ENCODE measurements around the gene SPATA31D1.

SPATA31D1 gene

DNA sequence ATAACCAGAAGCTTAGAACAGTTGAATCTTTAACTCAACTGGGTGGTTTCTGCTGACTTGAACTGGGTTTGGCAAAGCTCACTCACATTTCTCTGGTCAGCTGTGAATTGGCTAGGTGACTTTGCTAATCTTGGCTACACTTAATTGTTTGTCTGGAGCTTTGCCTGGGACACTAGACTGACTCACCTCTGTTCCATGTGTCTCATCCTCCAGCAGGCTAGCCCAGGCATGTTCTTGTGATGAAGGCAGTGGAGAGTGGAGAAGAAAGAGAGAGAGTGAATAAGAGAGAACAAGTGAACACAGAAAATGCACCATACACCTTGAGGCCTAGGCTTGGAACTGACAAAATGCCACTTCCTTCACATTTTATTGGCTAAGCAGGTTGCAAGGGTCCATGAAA lies 32.6 kb downstream of the SPATA31D1 start:
- no peak for DNase-seq

DNA sequence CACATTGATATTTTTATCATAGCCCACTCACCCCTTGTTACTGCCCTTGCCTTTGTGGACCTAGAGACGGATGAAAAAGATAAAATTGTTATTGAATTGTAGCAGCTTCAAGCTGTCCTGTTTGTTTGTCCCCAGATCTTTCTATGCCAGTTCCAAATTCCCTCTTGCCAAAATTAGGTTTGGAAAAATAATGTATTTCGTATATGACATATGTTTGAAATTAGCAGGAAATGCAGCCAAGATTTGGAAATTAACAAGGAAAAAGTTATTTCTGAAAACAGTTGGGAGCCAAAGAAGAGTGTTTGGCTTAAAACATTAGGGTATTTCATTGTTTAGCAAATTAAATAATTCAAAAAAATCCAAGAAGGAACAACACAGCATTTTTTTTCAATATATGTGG lies 33.5 kb downstream of the SPATA31D1 start:
- DNase-seq, result no peak

DNA sequence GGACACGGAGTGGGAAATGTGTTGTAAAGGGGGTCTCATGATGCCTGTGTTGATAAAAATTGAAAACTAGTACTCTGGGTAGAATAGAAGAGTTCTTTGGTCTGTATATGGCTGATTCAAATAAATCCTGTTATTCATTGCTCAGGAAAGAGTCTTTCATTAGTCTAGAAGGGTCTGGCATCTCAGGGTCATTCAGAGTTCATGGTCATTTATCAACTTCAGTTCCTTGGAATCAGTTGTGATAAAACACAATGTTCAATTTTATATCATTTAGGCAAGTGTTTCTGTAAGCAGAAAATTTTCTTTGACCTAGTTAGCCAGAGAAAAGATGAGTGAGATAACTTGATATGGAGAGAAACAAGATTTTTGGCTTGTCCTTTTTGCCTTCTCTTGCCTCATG lies 36.3 kb downstream of the SPATA31D1 start:
- no peak for DNase-seq

DNA sequence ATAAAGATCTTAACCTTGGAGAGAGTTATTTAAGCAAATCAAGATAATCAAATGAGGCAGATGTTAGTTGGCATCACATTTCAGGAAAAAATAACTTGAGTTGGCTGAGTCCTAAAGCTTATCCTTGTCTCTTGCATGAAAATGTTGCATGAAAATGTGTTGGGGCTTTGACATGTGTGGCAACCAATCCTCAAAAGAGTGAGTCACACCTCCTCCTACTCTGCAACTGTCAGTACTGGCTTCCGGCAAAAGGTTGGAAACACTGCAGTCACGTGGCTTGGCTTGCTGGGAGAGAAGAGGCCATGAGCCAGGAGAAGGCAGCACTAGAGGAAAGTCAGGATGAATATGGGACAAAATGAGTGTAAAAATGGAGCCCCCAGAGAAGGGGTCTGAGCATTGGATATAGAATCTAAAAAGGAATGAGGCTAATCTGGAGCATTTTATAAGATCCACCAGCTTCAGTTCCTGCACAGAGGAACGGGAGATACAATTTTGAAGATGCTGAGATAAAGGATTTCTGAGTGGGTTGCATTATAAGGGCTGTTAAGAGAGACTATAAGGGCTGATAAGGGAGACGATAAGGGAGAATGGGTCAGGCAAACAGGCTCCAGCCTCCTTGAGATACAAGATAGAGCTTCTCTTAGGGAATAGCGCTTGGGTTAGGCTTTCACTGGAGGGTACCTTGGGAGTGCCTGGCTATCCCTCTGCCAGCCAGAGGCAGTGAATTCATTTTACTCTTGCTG lies 43.1 kb downstream of the SPATA31D1 start:
- peak in 38 of 56 donors; percentile 3 to 78 (median 24) for DNase-seq

- no peak for DNase-seq
Measured at GRCh38 chr9:82034956-82035731, 46.6 kb downstream of the SPATA31D1 start.

- DNase-seq, result peak in 1 of 56 donors; percentile 8
Measured at GRCh38 chr9:82036086-82036485, 47.5 kb downstream of the SPATA31D1 start.

- no peak for DNase-seq
Measured at GRCh38 chr9:82037126-82037525, 48.6 kb downstream of the SPATA31D1 start.

DNA sequence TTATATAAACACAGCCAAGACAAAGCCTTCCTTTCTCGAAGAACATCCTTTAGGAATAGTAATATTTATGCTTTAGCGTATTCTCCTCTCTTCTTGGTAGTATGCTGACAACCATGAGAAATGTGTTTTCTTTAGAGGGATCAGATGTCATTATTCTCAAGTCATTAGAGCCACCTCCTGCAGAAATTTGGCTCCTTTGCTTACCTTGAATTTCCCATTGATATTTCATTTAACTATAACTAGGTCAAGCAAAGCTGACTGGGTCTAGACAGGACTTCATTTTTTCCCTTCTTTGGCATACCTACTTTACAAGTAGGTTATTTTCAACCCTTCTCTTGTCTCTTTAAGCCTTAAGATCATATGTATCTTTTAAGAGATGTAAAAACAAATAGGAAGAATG lies 50.3 kb downstream of the SPATA31D1 start:
- no peak for DNase-seq

Data from amygdala (tissue), 56 donors.